HG03064 (cell line): Measurements from ENCODE around the gene GSTT2B.
"Not testable (repeated sequence)": the region's sequence is repeated elsewhere in the genome, so short reads cannot be mapped to it uniquely, and the experiment has no call there.

ENCODE experiments used
- ATAC-seq: cut with Tn5 transposase; IDR thresholded peaks from one replicate; pipeline ENCODE4 v1.9.1; 2021; ENCODE audit warnings: low read depth; ENCODE audit not compliant: unreplicated experiment

Gene GSTT2B

DNA sequence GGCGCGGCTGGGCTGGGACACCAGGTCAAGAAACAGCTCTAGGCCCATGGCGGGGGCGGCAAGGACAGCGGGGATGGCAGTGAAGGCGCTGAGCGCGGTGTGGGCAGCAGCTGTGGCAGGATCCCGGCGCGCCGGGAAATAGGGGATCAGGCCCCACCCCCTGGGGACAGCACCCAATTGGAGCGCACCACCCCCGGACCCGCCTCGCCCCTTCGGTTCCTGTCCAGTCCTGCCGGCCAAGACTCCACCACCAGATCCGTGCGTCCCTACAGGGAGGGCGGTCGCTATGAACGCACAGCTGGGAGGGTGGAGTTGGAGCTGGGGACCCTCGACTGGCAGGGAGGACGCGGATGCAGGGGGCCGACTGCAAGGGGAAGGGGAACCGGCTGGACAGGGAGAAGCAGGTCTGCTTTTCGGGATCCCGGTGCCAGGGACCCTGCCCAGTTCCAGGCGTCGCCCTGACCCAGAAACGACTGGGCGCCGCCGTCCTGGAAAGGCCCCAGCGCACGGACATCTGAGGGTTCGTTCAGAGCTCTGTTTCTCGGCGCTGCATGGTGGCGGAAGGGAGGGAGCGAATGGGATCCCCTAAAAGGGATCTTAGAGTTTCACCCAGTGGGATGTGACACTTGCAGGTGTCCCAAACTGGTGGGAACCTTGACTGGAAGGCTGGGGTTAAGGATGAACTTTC lies at the start of gene GSTT2B:
TSS of gene GSTT2B (minus strand) at position 112 of the 688 bp plus-strand sequence. CDS start at position 48, 64 bp downstream.
- ATAC-seq, result not testable (repeated sequence)

DNA sequence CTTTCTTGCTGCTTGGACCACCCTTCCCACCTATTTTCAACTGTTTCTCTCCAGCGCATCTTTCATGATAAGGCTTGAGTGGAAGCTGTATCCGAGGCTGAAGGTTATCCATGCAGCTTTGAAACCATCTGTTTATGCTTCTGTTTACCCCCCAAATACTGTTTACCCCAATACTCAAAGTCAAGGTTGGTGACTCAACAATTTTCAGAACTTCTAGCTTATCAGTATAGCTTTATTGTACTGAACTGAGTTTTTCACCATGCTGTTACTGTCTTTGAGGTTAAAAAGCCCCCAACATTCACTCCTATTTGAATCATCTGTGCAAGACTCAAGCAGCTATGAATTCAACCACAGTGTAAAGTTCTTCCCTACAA lies 49.0 kb upstream of the GSTT2B start:
- ATAC-seq, result no peak

GRCh38 chr22:24009227-24010017 lies 48.4 kb upstream of the GSTT2B start:
- ATAC-seq, result no peak

DNA sequence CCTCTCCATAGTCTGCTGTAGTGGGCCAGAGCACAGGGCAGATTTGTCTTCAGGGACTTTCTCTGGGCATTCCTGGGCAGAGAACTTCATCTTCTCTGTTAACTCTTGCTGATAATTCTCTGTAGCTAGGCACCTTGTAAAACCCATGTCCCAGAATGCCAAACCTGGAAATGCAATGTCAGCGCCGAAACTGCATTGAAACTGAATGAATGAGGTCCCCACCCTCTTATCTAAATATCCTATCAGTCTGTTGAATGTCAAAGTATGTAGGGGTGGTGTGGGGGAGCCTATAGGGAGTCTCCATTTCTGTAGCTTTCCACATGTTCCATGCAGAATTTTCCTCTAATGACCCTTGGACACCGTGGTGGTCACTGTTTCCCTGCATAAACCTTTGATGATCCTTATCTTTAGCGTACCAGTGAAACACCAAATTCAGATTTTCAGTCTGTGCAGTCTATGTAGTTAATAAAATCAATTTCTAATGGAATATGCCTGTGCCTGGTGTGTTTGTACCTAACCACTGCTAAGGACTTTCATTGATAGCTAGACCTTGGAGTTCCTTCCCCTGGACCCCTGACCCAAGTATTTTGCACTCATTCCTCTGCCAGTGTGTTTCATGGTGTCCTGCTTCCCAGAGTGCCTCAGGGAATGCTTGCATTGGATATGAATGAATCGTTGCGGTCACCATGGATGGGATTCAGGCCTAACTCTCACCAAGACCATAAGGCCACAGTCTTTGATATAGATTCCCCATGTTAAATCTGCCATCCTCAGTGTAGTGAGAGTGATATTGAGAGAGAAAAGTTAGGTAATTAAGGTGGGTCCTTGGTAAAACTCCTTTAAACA lies 47.6 kb upstream of the GSTT2B start:
- no peak for ATAC-seq

GRCh38 chr22:24008022-24008283 lies 47.0 kb upstream of the GSTT2B start:
- no peak for ATAC-seq

DNA sequence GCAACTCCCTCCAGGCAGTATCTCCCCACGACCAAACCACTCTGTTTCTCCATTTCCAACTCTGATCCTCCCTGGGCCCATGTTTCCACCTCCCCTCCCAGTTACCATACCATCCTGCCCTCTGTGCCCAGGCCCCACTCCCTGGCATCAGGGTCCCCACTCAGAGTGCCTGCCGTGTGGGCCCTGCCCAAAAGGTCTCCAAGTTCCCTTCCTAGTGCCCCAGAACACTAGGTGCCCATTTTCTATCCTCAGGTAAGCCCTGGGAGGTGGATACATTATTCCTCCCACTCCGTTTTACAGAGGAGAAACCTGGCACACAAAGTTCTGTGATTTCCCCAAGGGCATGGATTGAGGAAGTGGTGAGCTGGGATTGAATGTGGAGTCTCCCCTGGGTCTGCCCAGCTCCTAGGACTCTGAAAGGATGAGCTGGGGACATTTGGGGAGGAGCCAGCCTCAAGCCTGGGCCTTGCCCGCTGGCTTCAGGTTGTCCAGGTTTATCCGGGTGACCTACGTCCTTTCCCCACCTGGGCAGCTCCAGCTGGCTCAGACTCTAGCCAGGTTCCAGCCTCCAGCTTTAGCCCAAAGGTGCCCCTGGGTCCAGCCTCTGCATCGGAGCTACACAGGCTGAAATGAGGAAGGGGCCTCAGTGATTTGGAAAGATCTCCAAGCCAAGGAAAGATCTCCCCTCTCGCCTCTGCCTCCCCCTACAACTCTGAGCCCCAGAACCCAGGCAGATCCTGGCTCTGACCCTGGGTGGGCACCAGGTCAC lies 46.4 kb upstream of the GSTT2B start:
- ATAC-seq, result no peak

DNA sequence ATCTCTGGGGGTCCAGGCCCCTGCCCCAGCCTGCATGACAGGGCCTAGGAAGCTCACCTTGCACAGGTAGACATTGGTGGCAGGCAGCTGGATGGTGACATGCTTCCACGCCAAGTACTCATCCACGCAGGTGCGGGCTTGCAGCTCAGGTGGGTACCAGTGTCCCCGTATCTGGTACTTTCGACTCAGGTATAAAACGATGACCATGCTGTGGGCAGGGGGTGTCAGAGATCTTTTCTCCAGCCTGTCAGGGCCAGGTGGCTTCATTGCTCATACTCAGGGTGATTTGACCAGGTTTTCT lies 45.9 kb upstream of the GSTT2B start:
- ATAC-seq, result no peak

GRCh38 chr22:24006207-24006913 lies 45.4 kb upstream of the GSTT2B start:
- ATAC-seq, result no peak

DNA sequence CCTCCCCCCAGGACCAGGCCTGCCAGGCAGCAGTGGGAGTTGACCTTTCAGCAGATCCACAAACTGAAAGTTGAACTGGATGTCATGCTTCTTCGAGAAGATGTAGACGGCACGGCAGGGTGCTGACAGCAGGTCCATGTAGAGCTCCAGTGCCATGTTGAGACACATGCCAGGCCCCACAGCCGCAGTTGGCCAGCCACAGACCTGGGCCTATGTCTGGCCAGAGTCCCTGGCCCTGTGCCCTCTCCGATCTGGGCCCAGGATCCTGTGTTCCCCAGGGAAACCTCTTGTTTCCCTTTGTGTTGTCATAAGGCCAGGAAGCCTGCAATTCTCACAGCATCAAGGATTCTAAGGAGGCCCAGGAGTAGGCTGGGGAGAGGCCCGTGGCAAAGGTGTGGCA lies 44.2 kb upstream of the GSTT2B start, which contains the start of gene GSTT4:
TSS of gene GSTT4 (minus strand) at position 253 of the 400 bp plus-strand sequence. CDS start at position 156, 97 bp downstream.
- no peak for ATAC-seq

DNA sequence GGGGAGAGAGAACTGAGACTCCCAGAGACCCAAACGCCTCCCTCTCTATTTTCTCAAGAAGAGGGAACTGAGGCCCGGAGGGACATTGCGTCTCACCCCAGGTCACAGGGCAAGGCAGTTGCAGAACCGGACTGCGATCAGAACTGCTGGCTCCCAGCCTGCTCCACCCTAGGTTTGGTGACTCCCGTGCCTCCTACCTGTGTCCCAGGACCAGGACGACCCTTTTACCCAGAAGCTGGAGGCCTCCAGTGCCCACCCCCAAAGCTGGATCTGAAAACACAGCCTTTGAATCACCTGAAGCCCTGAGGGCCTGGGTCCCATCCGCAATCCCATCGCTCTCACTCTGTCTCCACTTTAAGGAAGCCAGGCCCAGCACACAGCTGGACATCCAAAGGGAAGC lies 42.9 kb upstream of the GSTT2B start:
- ATAC-seq, result no peak

DNA sequence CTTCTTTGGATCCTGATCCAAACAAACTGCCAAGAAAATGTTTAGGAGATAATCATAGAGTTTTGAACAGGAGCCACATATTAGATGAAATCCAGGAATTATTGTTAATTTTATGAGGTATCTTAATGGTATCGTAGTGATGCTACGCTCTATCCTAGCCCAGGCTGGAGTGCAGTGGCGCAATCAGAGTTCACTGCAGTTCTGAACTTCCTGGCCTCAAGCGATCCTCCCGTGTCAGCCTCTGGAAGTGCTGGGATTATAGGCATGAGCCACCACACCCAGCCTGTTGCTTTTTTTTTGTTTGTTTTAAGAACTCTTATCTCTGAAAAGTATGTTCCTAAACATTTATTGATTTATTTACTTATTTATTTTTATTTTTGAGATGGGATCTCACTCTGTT lies 41.9 kb upstream of the GSTT2B start:
- ATAC-seq, result no peak

GRCh38 chr22:24002272-24002671 lies 41.3 kb upstream of the GSTT2B start:
- no peak for ATAC-seq

DNA sequence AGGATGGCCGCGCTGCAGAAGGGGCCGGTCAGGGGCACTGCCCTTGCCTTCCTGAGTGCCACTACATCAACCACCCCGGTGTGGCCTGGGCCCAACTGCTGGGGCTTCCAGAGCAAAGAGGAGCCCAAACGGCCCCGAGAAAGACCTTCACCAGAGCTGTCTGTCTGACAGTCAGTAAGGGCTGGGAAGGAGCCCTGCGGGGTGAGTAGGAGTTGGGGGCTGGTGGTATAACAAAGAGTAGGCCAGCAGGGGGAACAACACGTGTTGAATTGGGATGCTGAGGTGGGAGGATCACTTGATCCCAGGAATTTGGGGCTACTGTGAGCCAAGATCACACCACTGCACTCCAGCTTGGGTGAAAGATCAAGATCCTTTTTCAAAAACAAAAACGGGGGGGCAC lies 40.3 kb upstream of the GSTT2B start:
- no peak for ATAC-seq

GRCh38 chr22:23999779-24000178 lies 38.8 kb upstream of the GSTT2B start:
- ATAC-seq, result not testable (repeated sequence)

GRCh38 chr22:23997092-23997491 lies 36.1 kb upstream of the GSTT2B start:
- ATAC-seq, result no peak

DNA sequence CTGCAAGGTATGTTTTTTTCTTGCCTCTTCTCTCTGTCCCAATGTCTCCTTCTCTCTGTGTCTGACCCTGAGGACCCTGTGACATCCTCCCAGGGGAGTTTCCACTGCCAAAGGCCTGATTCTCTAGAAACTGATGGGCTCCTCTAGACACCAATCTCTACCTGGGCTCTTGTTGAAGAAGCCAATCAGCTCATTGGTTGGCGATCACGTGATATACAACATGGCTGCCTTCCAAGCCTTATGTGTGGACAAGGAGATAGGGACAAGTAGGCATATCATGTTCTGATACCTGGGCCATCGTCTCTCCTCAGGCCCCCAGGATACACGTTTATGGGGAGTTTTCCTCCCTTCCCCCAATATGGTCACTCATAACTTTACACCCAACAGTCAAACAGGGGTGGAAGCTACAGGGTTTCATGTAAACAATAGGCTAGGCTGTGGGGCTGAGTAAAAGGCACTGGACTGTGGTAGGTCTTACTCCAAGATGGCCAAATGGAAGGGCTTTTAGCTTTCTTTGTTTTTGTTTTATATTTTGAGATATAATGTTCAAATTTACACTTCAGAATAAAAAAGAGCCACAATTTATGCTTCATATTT lies 32.7 kb upstream of the GSTT2B start:
- ATAC-seq, result not testable (repeated sequence)

- ATAC-seq, result not testable (repeated sequence)
These were observed 32.1 kb upstream of the GSTT2B start for GRCh38 chr22:23993080-23993479.

DNA sequence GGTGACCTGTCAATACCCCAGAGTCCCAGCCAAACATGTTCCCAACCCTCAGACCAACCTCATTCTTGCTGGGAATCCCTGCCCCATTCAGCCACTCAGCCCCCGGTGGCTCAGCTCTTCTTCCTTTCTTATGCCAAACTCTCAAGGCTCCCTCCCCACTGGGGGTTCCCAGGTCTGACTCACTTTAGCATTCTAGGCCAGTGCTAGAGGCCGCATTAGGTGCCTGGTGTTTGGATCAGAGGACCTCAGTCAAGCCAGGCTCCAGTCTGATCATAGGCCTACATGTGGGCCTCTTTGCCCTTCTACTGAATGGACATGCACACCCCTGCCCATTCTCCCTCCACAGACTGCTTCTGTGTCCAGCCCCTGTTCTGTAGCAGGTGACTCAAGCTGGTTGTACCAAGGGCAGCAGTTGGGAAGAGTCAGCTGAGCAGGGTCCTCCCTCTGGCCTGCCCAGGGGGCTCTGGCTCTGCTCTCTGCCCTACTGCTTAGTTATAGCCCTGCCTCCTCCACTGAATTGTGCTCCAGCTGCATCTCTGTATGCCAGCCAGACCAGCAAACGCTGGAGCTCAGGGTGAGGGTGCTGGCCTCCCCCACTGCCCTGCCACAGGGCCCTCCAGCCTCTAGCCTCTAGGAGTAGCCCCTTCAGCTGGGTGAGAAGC lies 28.7 kb upstream of the GSTT2B start:
- ATAC-seq, result not testable (repeated sequence)

DNA sequence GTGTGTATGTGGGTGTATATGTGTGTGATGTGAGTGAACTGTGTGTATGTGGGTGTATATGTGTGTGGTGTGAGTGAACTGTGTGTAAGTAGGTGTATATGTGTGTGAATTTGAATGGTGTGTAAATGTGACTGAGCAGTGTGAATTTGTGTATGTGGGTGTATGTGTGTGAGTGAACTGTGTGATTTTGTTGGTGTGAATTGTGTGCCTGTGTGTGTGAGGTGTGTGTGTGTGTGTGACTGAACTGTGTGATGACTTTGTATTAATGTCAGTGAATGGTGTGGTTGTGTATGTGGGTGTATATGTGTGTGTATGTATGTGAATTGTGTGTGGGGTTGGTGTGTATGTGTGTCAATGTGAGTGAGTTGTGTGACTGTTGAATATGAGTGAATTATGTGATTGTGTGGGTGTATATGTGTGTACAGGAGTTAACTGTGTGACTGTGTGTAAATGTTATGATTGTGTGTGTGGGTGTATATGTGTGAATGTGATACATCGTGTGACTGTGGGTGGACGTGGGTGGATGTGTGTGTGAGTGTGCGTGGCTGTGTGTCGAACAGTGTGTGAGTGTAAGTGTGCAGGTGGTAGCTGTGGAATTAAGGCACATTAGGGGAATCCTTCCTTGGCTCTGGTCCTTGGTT lies 25.7 kb upstream of the GSTT2B start:
- not testable (repeated sequence) for ATAC-seq
